Progenitor cell of endocrine pancreas (in vitro differentiated cells): Measurements from ENCODE around the gene SNX21. TPM values are rescaled to one million over a fixed set of nuclear protein-coding genes. Genes with fewer than 3 reads are reported as not detected.

Experiments used
- DNase-seq: peaks from one replicate; pipeline ENCODE4 v3.0.0; 2021; ENCODE audit warnings: low spot score; ENCODE audit not compliant: unreplicated experiment
- H3K27ac Mint-ChIP-seq: 2 replicates; pipeline ENCODE4 v1.8.0; 2021; ENCODE audit warnings: mild to moderate bottlenecking, moderate library complexity, mixed read lengths
- H3K27me3 Mint-ChIP-seq: 2 replicates; pipeline ENCODE4 v1.8.0; 2021; ENCODE audit warnings: mixed read lengths
- H3K36me3 Mint-ChIP-seq: 2 replicates; pipeline ENCODE4 v1.8.0; 2022; ENCODE audit warnings: mixed read lengths; ENCODE audit not compliant: insufficient read depth
- H3K4me1 Mint-ChIP-seq: 2 replicates; pipeline ENCODE4 v1.8.0; 2021; ENCODE audit warnings: low read depth, mixed read lengths
- H3K4me3 Mint-ChIP-seq: 2 replicates; pipeline ENCODE4 v1.8.0; 2021; ENCODE audit warnings: low read depth, mild to moderate bottlenecking, moderate library complexity, mixed read lengths
- H3K9me3 Mint-ChIP-seq: 2 replicates; pipeline ENCODE4 v1.8.0; 2021; ENCODE audit warnings: low read depth, mixed read lengths
- total RNA-seq: library from RNA; stranded (reverse); gene quantifications from 2 replicates; pipeline ENCODE4 v1.2.1, GENCODE V29; 2021
- TF ChIP-seq, protein P1 (sequence below): fragments of 200-600 bp; sonication (generic); IDR thresholded peaks from one replicate; pipeline ENCODE4 v1.5.0; 2021; ENCODE audit warnings: antibody characterized with exemption, mild to moderate bottlenecking; ENCODE audit not compliant: unreplicated experiment

SNX21 gene
- total RNA-seq, 1 donor from 2014 or later = 13.1 TPM

DNA sequence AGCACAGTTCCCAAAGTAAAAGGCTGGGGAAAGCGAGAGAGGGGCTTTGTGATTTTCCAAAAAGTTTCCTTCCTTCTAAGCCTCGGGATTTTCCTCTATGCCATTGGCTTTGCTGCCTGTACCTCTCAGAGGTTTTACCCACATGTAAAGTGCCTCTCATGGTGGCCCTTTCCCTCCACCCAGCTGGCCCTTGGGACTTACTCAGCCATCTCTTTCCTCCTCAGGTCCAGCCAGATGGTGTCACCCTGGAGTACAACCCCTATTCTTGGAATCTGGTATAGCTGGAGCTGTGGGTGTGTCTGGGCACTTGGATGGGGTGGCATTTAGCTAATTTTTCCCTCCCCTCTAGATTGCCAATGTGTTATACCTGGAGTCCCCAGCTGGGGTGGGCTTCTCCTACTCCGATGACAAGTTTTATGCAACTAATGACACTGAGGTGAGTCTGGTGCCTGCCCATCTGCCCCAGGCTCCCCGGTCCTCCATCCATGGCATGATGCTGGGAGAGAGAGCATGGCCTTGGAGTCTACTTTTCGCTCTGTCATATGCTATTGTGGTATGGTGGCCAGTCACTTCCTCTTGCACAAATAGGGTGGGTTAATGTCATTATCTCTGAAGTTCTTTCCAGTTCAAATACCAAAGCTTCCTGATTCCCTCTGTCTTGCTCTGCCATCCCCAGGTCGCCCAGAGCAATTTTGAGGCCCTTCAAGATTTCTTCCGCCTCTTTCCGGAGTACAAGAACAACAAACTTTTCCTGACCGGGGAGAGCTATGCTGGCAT, 58.6 kb downstream of the SNX21 start:
- no peaks in the 10 kb centered on the region for H3K9me3 Mint-ChIP-seq
- no peak for DNase-seq
- peaks cover 7% of the 10 kb centered on the region for H3K4me1 Mint-ChIP-seq
- H3K27me3 Mint-ChIP-seq = no peaks in the 10 kb centered on the region
- TF ChIP-seq, protein P1, sequence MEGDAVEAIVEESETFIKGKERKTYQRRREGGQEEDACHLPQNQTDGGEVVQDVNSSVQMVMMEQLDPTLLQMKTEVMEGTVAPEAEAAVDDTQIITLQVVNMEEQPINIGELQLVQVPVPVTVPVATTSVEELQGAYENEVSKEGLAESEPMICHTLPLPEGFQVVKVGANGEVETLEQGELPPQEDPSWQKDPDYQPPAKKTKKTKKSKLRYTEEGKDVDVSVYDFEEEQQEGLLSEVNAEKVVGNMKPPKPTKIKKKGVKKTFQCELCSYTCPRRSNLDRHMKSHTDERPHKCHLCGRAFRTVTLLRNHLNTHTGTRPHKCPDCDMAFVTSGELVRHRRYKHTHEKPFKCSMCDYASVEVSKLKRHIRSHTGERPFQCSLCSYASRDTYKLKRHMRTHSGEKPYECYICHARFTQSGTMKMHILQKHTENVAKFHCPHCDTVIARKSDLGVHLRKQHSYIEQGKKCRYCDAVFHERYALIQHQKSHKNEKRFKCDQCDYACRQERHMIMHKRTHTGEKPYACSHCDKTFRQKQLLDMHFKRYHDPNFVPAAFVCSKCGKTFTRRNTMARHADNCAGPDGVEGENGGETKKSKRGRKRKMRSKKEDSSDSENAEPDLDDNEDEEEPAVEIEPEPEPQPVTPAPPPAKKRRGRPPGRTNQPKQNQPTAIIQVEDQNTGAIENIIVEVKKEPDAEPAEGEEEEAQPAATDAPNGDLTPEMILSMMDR = no peak
- peaks cover 7% of the 10 kb centered on the region for H3K36me3 Mint-ChIP-seq
- peak overlapping the region; percentile 69 for H3K27ac Mint-ChIP-seq
- H3K4me3 Mint-ChIP-seq = peak overlapping the region; percentile 86

Other genes with a start within 250 kb of the SNX21 start
- gene WFDC10A, start 204.1 kb upstream of the SNX21 start, total RNA-seq = not detected in 2 replicates
- gene WFDC9, start 202.5 kb upstream of the SNX21 start, total RNA-seq = not detected in 2 replicates
- not detected in 2 replicates for gene WFDC11, start 163.6 kb upstream of the SNX21 start, total RNA-seq
- not detected in 2 replicates for gene WFDC13, start 131.8 kb upstream of the SNX21 start, total RNA-seq
- gene WFDC10B, start 128.8 kb upstream of the SNX21 start, total RNA-seq = not detected in 2 replicates
- gene SPINT4, start 111.5 kb upstream of the SNX21 start, total RNA-seq = not detected in 2 replicates
- gene WFDC3, start 41.9 kb upstream of the SNX21 start, total RNA-seq = 0.62 and 0.84 TPM in 2 replicates
- gene DNTTIP1, start 41.8 kb upstream of the SNX21 start, total RNA-seq = 29.3 and 33.4 TPM in 2 replicates
- 63.9 and 69.0 TPM in 2 replicates for gene UBE2C, start 21.2 kb upstream of the SNX21 start, total RNA-seq
- 0.67 TPM in 1 of 2 replicates, not detected in the other for gene TNNC2, start 6.5 kb upstream of the SNX21 start, total RNA-seq
- 23.0 and 23.2 TPM in 2 replicates for gene ACOT8, start 23.6 kb downstream of the SNX21 start, total RNA-seq
- 7.6 and 7.9 TPM in 2 replicates for gene ZSWIM3, start 23.8 kb downstream of the SNX21 start, total RNA-seq
- 13.3 and 15.1 TPM in 2 replicates for gene ZSWIM1, start 47.4 kb downstream of the SNX21 start, total RNA-seq
- gene SPATA25, start 53.8 kb downstream of the SNX21 start, total RNA-seq = 3.6 and 4.2 TPM in 2 replicates
- 6.3 and 8.4 TPM in 2 replicates for gene NEURL2, start 57.4 kb downstream of the SNX21 start, total RNA-seq
- 91.3 and 92.1 TPM in 2 replicates for gene CTSA, start 57.5 kb downstream of the SNX21 start, total RNA-seq
- gene PLTP, start 78.4 kb downstream of the SNX21 start, total RNA-seq = 28.6 and 29.6 TPM in 2 replicates
- gene PCIF1, start 100.9 kb downstream of the SNX21 start, total RNA-seq = 37.8 and 38.2 TPM in 2 replicates
- gene ZNF335, start 138.4 kb downstream of the SNX21 start, total RNA-seq = 27.4 and 28.5 TPM in 2 replicates
- gene MMP9, start 175.1 kb downstream of the SNX21 start, total RNA-seq = not detected in 2 replicates
- 8.5 and 8.8 TPM in 2 replicates for gene SLC12A5, start 195.4 kb downstream of the SNX21 start, total RNA-seq